Measurements from ENCODE around the gene ATP8A2. TPM values are rescaled to one million over a fixed set of nuclear protein-coding genes. Genes with fewer than 3 reads are reported as not detected.

ATP8A2 gene
- total RNA-seq, 2 donors from 2014 or later: 1.6 to 2.9 TPM

DNA sequence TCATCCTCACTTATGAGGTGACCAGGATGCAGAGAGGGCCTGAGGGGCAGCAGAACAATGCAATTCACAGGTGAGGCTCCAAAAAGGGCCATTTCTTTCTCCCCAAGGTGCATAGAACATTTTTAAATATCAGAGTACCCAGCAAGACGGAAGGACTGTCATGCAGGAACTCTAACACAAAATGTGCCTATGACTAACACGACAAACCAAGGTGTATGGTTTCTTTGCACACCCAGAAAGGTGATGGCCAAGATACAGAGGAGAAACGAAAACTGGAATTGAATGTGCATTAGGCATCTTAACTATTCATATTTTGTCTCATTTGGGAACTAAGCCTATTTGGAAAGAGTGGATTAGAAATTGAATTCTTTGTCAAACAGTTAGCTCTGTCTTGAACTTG is 650.2 kb downstream of the ATP8A2 start:
- Histone ChIP-seq H3K9ac (ENCODE audit: extremely low read depth, low read length, poor library complexity, severe bottlenecking) (no peak overlapping the region), H3K27ac (ENCODE audit: low read depth, low read length) (no peak overlapping the region), H3K4me1 (ENCODE audit: control insufficient read depth, insufficient read depth, low read length) (no peaks in the 10 kb centered on the region), H3K9me3 (ENCODE audit: control insufficient read depth, low read length) (no peaks in the 10 kb centered on the region), H3K4me3 (ENCODE audit: low read length) (no peak overlapping the region), H3K36me3 (ENCODE audit: control insufficient read depth, insufficient read depth, low read length) (no peaks in the 10 kb centered on the region), H3K27me3 (ENCODE audit: control insufficient read depth, insufficient read depth, low read length, poor library complexity, severe bottlenecking) (peaks cover 5% of the 10 kb centered on the region)
- Mint-ChIP-seq H3K4me3 (no peak overlapping the region), H3K36me3 (ENCODE audit: low read depth) (no peaks in the 10 kb centered on the region), H3K4me1 (peaks cover 28% of the 10 kb centered on the region), H3K27me3 (ENCODE audit: insufficient read depth) (peaks cover 6% of the 10 kb centered on the region), H3K27ac (no peak overlapping the region), H3K9me3 (no peaks in the 10 kb centered on the region)
- TF ChIP-seq, protein P1, sequence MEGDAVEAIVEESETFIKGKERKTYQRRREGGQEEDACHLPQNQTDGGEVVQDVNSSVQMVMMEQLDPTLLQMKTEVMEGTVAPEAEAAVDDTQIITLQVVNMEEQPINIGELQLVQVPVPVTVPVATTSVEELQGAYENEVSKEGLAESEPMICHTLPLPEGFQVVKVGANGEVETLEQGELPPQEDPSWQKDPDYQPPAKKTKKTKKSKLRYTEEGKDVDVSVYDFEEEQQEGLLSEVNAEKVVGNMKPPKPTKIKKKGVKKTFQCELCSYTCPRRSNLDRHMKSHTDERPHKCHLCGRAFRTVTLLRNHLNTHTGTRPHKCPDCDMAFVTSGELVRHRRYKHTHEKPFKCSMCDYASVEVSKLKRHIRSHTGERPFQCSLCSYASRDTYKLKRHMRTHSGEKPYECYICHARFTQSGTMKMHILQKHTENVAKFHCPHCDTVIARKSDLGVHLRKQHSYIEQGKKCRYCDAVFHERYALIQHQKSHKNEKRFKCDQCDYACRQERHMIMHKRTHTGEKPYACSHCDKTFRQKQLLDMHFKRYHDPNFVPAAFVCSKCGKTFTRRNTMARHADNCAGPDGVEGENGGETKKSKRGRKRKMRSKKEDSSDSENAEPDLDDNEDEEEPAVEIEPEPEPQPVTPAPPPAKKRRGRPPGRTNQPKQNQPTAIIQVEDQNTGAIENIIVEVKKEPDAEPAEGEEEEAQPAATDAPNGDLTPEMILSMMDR (conservative IDR thresholded peaks at IDR 0.05): no peak
- WGBS, 2 experiments (ENCODE audit: insufficient coverage in 1 of 2, insufficient read length in 1 of 2): 93 to 95% methylated on average over 3 of the region's 3 CpGs
- DNase-seq: no peak

DNA sequence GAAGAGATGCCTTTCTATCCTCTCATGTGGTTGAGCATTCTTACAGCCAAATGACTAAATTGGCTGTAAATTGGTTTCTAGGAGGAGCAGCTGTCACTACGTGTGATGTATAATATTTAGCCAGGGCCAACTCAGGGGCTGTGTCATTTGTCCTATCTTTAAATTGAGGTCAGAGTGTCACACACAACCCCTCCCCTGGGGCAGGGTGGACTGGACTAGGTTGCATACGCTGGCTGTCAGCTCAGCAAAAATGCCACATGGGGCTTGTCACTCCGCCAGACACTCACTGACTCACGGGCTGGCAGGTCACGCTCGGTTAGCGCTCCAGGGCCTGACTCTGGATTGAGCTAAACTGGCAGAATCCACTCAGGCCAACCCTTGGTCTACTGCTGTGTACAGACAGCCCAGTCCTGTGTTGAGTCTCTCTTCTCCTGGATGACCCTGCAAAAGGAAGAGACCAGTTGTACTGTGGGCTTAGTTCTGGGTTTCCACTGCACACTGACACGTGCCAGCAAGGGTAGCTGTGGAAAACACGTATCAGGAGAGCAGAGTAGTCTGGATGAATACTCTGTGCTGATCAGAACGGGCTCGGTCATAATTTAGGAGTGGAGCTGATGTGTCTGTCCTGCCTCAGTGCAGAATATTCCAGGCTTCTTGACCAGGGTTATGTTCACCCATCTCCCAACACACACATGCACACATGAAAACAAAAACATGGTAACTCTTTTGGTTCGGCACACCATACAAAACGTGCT is 650.9 kb downstream of the ATP8A2 start:
- peaks cover 26% of the 10 kb centered on the region for H3K4me1 Mint-ChIP-seq
- WGBS, 2 experiments (ENCODE audit: insufficient coverage in 1 of 2, insufficient read length in 1 of 2): 78 to 94% methylated on average over 10 to 13 of the region's 13 CpGs
- H3K36me3 Mint-ChIP-seq (ENCODE audit: low read depth): no peaks in the 10 kb centered on the region
- no peaks in the 10 kb centered on the region for H3K27me3 ChIP-seq (ENCODE audit: control insufficient read depth, insufficient read depth, low read length, poor library complexity, severe bottlenecking)
- no peak overlapping the region for H3K9ac ChIP-seq (ENCODE audit: extremely low read depth, low read length, poor library complexity, severe bottlenecking)
- DNase-seq: no peak
- no peak overlapping the region for H3K4me3 ChIP-seq (ENCODE audit: low read length)
- no peak overlapping the region for H3K27ac ChIP-seq (ENCODE audit: low read depth, low read length)
- no peaks in the 10 kb centered on the region for H3K36me3 ChIP-seq (ENCODE audit: control insufficient read depth, insufficient read depth, low read length)
- TF ChIP-seq, protein P1 (conservative IDR thresholded peaks at IDR 0.05): no peak
- no peak overlapping the region for H3K4me3 Mint-ChIP-seq
- H3K9me3 Mint-ChIP-seq: no peaks in the 10 kb centered on the region
- no peaks in the 10 kb centered on the region for H3K4me1 ChIP-seq (ENCODE audit: control insufficient read depth, insufficient read depth, low read length)
- peaks cover 6% of the 10 kb centered on the region for H3K27me3 Mint-ChIP-seq (ENCODE audit: insufficient read depth)
- no peaks in the 10 kb centered on the region for H3K9me3 ChIP-seq (ENCODE audit: control insufficient read depth, low read length)
- H3K27ac Mint-ChIP-seq: no peak overlapping the region

DNA sequence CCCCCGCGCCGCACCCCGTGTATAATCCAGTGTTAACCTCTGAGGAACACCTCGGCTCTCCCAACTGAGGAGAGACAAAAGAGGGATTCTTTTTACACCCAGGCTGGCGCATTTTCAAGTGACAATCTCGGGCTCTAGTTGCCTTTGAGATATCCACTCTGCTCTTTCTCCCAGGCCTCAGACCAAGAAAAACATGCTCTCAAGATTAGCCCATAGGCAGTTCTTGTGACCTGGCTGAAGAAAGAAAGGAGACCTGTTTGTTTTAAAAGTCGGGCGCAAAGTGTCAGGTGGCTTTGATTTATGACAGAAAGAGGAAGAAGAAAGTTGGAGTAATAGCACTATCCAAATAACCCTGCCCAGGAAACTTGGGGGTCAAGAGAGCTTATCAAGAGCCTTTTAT is 652.8 kb downstream of the ATP8A2 start:
- DNase-seq: no peak
- no peaks in the 10 kb centered on the region for H3K27me3 ChIP-seq (ENCODE audit: control insufficient read depth, insufficient read depth, low read length, poor library complexity, severe bottlenecking)
- Mint-ChIP-seq H3K4me3 (no peak overlapping the region), H3K4me1 (peaks cover 20% of the 10 kb centered on the region), H3K36me3 (ENCODE audit: low read depth) (no peaks in the 10 kb centered on the region), H3K27me3 (ENCODE audit: insufficient read depth) (peaks cover 1% of the 10 kb centered on the region), H3K27ac (no peak overlapping the region), H3K9me3 (no peaks in the 10 kb centered on the region)
- no peaks in the 10 kb centered on the region for H3K9me3 ChIP-seq (ENCODE audit: control insufficient read depth, low read length)
- no peak overlapping the region for H3K4me3 ChIP-seq (ENCODE audit: low read length)
- TF ChIP-seq, protein P1 (conservative IDR thresholded peaks at IDR 0.05): no peak
- WGBS, 2 experiments (ENCODE audit: insufficient coverage in 1 of 2, insufficient read length in 1 of 2): 93 to 100% methylated on average over 4 to 9 of the region's 9 CpGs
- no peak overlapping the region for H3K9ac ChIP-seq (ENCODE audit: extremely low read depth, low read length, poor library complexity, severe bottlenecking)
- H3K27ac ChIP-seq (ENCODE audit: low read depth, low read length): no peak overlapping the region
- H3K36me3 ChIP-seq (ENCODE audit: control insufficient read depth, insufficient read depth, low read length): no peaks in the 10 kb centered on the region
- H3K4me1 ChIP-seq (ENCODE audit: control insufficient read depth, insufficient read depth, low read length): no peaks in the 10 kb centered on the region

Data from endodermal cell (in vitro differentiated cells).